HepG2 (cell line): ENCODE measurements around the gene TEX51. TPM values are rescaled to one million over a fixed set of nuclear protein-coding genes. Genes with fewer than 3 reads are reported as not detected.

Experiments
- ATAC-seq: fragments of 200-7000 bp; cut with Tn5 transposase; 3 replicates; pipeline ENCODE4 v1.9.1; 2020; ENCODE audit warnings: mild to moderate bottlenecking, moderate library complexity
- BruUV-seq: library from RNA; stranded (reverse); fragments of 400-500 nt; replicated peaks from 2 replicates; lab custom pipeline; 2021; lab: Mats Ljungman, UMichigan
- CTCF ChIA-PET: fragments of 300-600 bp; formaldehyde crosslinking; extraction: SDS; loops from one replicate; lab custom pipeline; 2021; ENCODE audit warnings: low total read pairs, inconsistent platforms, low intra/inter-chr PET ratio; lab: Yijun Ruan, JAX
- POLR2A ChIA-PET: fragments of 350-600 bp; sonication (Branson Sonifier 250); formaldehyde crosslinking; loops from one replicate; lab custom pipeline; 2020; ENCODE audit warnings: antibody characterized with exemption, inconsistent platforms; lab: Yijun Ruan, JAX
- DNase-seq: peaks from one replicate; pipeline ENCODE4 v3.0.0-alpha.2; 2015; ENCODE audit warnings: low spot score
- FAIRE-seq: peaks from 3 replicates; lab custom pipeline; 2011; peaks lifted over from hg19 to GRCh38; lab: Jason Lieb, UNC
- H2AFZ ChIP-seq: one replicate; pipeline ENCODE4 v1.6.1; 2011; ENCODE audit warnings: low read length, inconsistent platforms
- H3K27ac ChIP-seq: fragments of 300-600 bp; 3 replicates; pipeline ENCODE4 v1.8.0; 2011; ENCODE audit warnings: mixed run types, mild to moderate bottlenecking, mixed read lengths, low read length, inconsistent platforms; ENCODE audit not compliant: insufficient read depth; ENCODE audit errors: extremely low read length
- H3K27me3 ChIP-seq, 2 experiments: fragments of 200-600 bp in 1 of 2; 2 replicates in 1 of 2; 3 replicates in 1 of 2; pipeline versions ENCODE4 v1.6.0 to v1.8.0; 2011; ENCODE audit warnings: low read length in 2 of 2, mild to moderate bottlenecking in 2 of 2, moderate library complexity in 2 of 2, inconsistent platforms in 1 of 2; ENCODE audit not compliant: insufficient read depth in 2 of 2, control insufficient read depth in 1 of 2
- H3K36me3 ChIP-seq, 2 experiments: fragments of 200-600 bp in 1 of 2; replicated peaks in 1 of 2; 2 replicates in 1 of 2; 3 replicates in 1 of 2; pipeline versions ENCODE4 v1.5.1 to v1.8.0; 2011; ENCODE audit warnings: low read length in 2 of 2, inconsistent platforms in 1 of 2; ENCODE audit not compliant: insufficient read depth in 2 of 2, control insufficient read depth in 1 of 2
- H3K4me1 ChIP-seq: 2 replicates; pipeline ENCODE4 v1.5.1; 2012; ENCODE audit warnings: low read length, inconsistent platforms; ENCODE audit not compliant: insufficient read depth
- H3K4me2 ChIP-seq: 2 replicates; pipeline ENCODE4 v1.6.0; 2011; ENCODE audit warnings: low read depth, low read length, inconsistent platforms
- H3K4me3 ChIP-seq, 3 experiments: fragments of 200-600 bp in 1 of 3; sonication (generic), shearing (Covaris generic) in 1 of 3; replicated peaks in 1 of 3; 2 replicates each; pipeline ENCODE4 v1.5.1; 2011 to 2016; ENCODE audit warnings: low read length in 3 of 3, inconsistent platforms in 2 of 3, low read depth in 2 of 3, mild to moderate bottlenecking in 2 of 3, control low read depth in 1 of 3, mixed read lengths in 1 of 3; ENCODE audit not compliant: insufficient read depth in 1 of 3
- H3K79me2 ChIP-seq: one replicate; pipeline ENCODE4 v1.6.1; 2011; ENCODE audit warnings: low read length, inconsistent platforms; ENCODE audit not compliant: insufficient read depth
- H3K9ac ChIP-seq: 2 replicates; pipeline ENCODE4 v1.6.0; 2011; ENCODE audit warnings: mild to moderate bottlenecking, low read depth, low read length, inconsistent platforms; ENCODE audit not compliant: insufficient read depth
- H3K9me3 ChIP-seq: 2 replicates; pipeline ENCODE4 v1.5.1; 2012; ENCODE audit warnings: mild to moderate bottlenecking, low read length
- H4K20me1 ChIP-seq: 2 replicates; pipeline ENCODE4 v1.6.0; 2011; ENCODE audit warnings: inconsistent platforms, mild to moderate bottlenecking, low read length, moderate library complexity; ENCODE audit not compliant: insufficient read depth
- E2F2 ChIP-seq: sonication (generic); formaldehyde crosslinking; IDR thresholded peaks from 2 replicates; pipeline ENCODE4 v1.4.0; 2020; ENCODE audit warnings: missing genetic modification reagents, borderline replicate concordance
- NFATC3 ChIP-seq: sonication (generic); formaldehyde crosslinking; IDR thresholded peaks from 2 replicates; pipeline ENCODE4 v1.5.1; 2020; ENCODE audit warnings: mild to moderate bottlenecking, missing genetic modification reagents
- ZNF674 ChIP-seq: sonication (generic); formaldehyde crosslinking; IDR thresholded peaks from 2 replicates; pipeline ENCODE4 v1.5.0; 2020; ENCODE audit warnings: low read depth, mild to moderate bottlenecking, missing genetic modification reagents
- WGBS: methylation state at CpG from one replicate; pipeline ENCODE4 v1.1.6; 2017; ENCODE audit warnings: low lambda C conversion rate; 5-methylcytosine and 5-hydroxymethylcytosine counted together
- in situ Hi-C: cut with HindIII; loops from 2 replicates; pipeline ENCODE4 v1.10.0; 2017; ENCODE audit warnings: low pct_unique_long_range_greater_than_20kb; ENCODE audit not compliant: extremely low pct_ligation_motif_present
- intact Hi-C: fragments of 100-400 bp; cut with micrococcal nuclease; formaldehyde crosslinking; loops from one replicate; pipeline ENCODE4 v1.10.0; 2022; ENCODE audit not compliant: unreplicated experiment
- polyA plus RNA-seq, 8 experiments: library from polyadenylated mRNA; depleted of rRNA in 3 of 8; stranded (reverse) in 7 of 8; unstranded in 1 of 8; fragments of >200 nt; fragmentation: Illumina TruSeq in 4 of 8; extraction: Trizol in 4 of 8; gene quantifications; 2 replicates each; pipeline versions ENCODE4 v1.2.1 to v1.2.3, GENCODE V29; 2011 to 2016; ENCODE audit warnings: low read depth in 4 of 8, missing spikeins in 1 of 8, mixed read lengths in 1 of 8; ENCODE audit not compliant: insufficient read depth in 1 of 8
- total RNA-seq, 5 experiments: library from RNA; depleted of rRNA; stranded (reverse); fragments of >200 nt; fragmentation: Illumina TruSeq; extraction: Trizol; gene quantifications; 2 replicates each; pipeline ENCODE4 v1.2.3, GENCODE V29; 2016; ENCODE audit warnings: low read depth in 1 of 5
- TF ChIP-seq, protein P1 (sequence below): sonication (generic); formaldehyde crosslinking; IDR thresholded peaks from 2 replicates; pipeline ENCODE4 v1.5.0; 2020; ENCODE audit warnings: mild to moderate bottlenecking, missing genetic modification reagents
- TF ChIP-seq, protein P2 (sequence below): sonication (generic); formaldehyde crosslinking; conservative IDR thresholded peaks from 2 replicates; pipeline ENCODE4 v1.8.0; 2022; ENCODE audit warnings: missing genetic modification reagents

TEX51 gene
- total and polyA plus RNA-seq, 2 of the 13 experiments (the other 11 are each of a cell fraction or from before 2014, with no cell fraction given) = not detected

- intact Hi-C loops (no loop called here), in situ Hi-C loops (no loop called here)
- ChIA-PET CTCF (no interaction called here), POLR2A (no interaction called here)
- no peak for FAIRE-seq
- no peak for DNase-seq
- no TSS peak for BruUV-seq
- TF ChIP-seq ZNF674 (CRISPR knock-in tag) (no peak), NFATC3 (CRISPR knock-in tag) (no peak)
- TF ChIP-seq, protein P1, sequence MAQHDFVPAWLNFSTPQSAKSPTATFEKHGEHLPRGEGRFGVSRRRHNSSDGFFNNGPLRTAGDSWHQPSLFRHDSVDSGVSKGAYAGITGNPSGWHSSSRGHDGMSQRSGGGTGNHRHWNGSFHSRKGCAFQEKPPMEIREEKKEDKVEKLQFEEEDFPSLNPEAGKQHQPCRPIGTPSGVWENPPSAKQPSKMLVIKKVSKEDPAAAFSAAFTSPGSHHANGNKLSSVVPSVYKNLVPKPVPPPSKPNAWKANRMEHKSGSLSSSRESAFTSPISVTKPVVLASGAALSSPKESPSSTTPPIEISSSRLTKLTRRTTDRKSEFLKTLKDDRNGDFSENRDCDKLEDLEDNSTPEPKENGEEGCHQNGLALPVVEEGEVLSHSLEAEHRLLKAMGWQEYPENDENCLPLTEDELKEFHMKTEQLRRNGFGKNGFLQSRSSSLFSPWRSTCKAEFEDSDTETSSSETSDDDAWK (CRISPR knock-in tag) = no peak
- Histone ChIP-seq H3K36me3 (no peaks in the 10 kb centered on the region), H3K27me3 (peaks cover 0 to 51% of the 10 kb centered on the region in 2 experiments; a peak in 4 of 5 replicates), H4K20me1 (no peaks in the 10 kb centered on the region), H3K4me2 (no peak overlapping the region), H3K4me3 (no peak overlapping the region), H3K79me2 (no peaks in the 10 kb centered on the region), H3K4me1 (no peaks in the 10 kb centered on the region), H3K27ac (no peak overlapping the region), H3K9me3 (no peaks in the 10 kb centered on the region), H2AFZ (no peak overlapping the region), H3K9ac (no peak overlapping the region)
- 59% methylated on average over 9 of the region's 9 CpGs for WGBS
- ATAC-seq = no peak
These were observed 11.2 kb upstream of the TEX51 start for GRCh38 chr2:126887506-126887905.

- Histone ChIP-seq H3K9me3 (no peaks in the 10 kb centered on the region), H3K4me1 (no peaks in the 10 kb centered on the region), H3K4me3 (no peak overlapping the region), H3K27ac (no peak overlapping the region), H2AFZ (no peak overlapping the region), H3K9ac (no peak overlapping the region), H4K20me1 (no peaks in the 10 kb centered on the region), H3K27me3 (peaks cover 0 to 51% of the 10 kb centered on the region in 2 experiments; a peak in 4 of 5 replicates), H3K36me3 (no peaks in the 10 kb centered on the region), H3K4me2 (no peak overlapping the region), H3K79me2 (no peaks in the 10 kb centered on the region)
- FAIRE-seq (no peak), ATAC-seq (no peak), DNase-seq (no peak)
- CTCF ChIA-PET = no interaction called here
- intact Hi-C loops = no loop called here
- POLR2A ChIA-PET = no interaction called here
- no peak for TF ChIP-seq E2F2 (CRISPR knock-in tag)
- TF ChIP-seq, protein P2, sequence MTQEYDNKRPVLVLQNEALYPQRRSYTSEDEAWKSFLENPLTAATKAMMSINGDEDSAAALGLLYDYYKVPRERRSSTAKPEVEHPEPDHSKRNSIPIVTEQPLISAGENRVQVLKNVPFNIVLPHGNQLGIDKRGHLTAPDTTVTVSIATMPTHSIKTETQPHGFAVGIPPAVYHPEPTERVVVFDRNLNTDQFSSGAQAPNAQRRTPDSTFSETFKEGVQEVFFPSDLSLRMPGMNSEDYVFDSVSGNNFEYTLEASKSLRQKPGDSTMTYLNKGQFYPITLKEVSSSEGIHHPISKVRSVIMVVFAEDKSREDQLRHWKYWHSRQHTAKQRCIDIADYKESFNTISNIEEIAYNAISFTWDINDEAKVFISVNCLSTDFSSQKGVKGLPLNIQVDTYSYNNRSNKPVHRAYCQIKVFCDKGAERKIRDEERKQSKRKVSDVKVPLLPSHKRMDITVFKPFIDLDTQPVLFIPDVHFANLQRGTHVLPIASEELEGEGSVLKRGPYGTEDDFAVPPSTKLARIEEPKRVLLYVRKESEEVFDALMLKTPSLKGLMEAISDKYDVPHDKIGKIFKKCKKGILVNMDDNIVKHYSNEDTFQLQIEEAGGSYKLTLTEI = no peak
- in situ Hi-C loops = no loop called here
- 51% methylated on average over 6 of the region's 6 CpGs for WGBS
- no TSS peak for BruUV-seq
These were observed 10.6 kb upstream of the TEX51 start for GRCh38 chr2:126888046-126888445.
